Panc1 (cell line): ENCODE measurements around the gene GNG4.

Experiments
- CTCF ChIP-seq: fragments of 450-650 bp; IDR thresholded peaks from 2 replicates; pipeline ENCODE4 v1.5.1; 2017; ENCODE audit warnings: mild to moderate bottlenecking
- POLR2AphosphoS5 ChIP-seq: IDR thresholded peaks from 2 replicates; pipeline ENCODE4 v1.6.1; 2012; ENCODE audit warnings: mild to moderate bottlenecking, low read depth, low read length, moderate library complexity
- REST ChIP-seq, 2 experiments: IDR thresholded peaks; 2 replicates each; pipeline ENCODE4 v1.6.1; 2011 to 2012; ENCODE audit warnings: low read depth in 2 of 2, control low read depth in 1 of 2, low read length in 1 of 2, mild to moderate bottlenecking in 1 of 2, moderate library complexity in 1 of 2; ENCODE audit not compliant: insufficient read depth in 1 of 2
- SIN3A ChIP-seq: IDR thresholded peaks from 2 replicates; pipeline ENCODE4 v1.6.1; 2012; ENCODE audit warnings: low read depth, mild to moderate bottlenecking, low read length, moderate library complexity, borderline replicate concordance; ENCODE audit not compliant: insufficient read depth

GRCh38 chr1:235683653-235684052, 34.1 kb upstream of the GNG4 start:
- TF ChIP-seq CTCF, result no peak
- no peak for TF ChIP-seq POLR2AphosphoS5
- TF ChIP-seq REST (IDR thresholded peaks at IDR 0.05; ENCODE audit: insufficient read depth in 1 of 2, low read depth in 2 of 2, low read length in 1 of 2), result no peak
- no peak for TF ChIP-seq SIN3A
